ENCODE data around the gene RAB8B. TPM values are rescaled to one million over a fixed set of nuclear protein-coding genes. Genes with fewer than 3 reads are reported as not detected.
A peak's percentile ranks its signal among the peaks of the same experiment; 100 is the strongest.
"Not testable (repeated sequence)": the region's sequence is repeated elsewhere in the genome, so short reads cannot be mapped to it uniquely, and the experiment has no call there.

RAB8B gene
- total RNA-seq, 1 donor from 2014 or later = 55.8 TPM

GRCh38 chr15:63206079-63206478 lies 16.7 kb downstream of the RAB8B start:
- no peak for DNase-seq (ENCODE audit: low read depth in 2 of 2)

GRCh38 chr15:63208824-63209223 lies 19.4 kb downstream of the RAB8B start:
- DNase-seq (ENCODE audit: low read depth in 2 of 2) = not testable (repeated sequence)

GRCh38 chr15:63210151-63211091 lies 21.0 kb downstream of the RAB8B start:
- no peak for DNase-seq (ENCODE audit: low read depth in 2 of 2)

GRCh38 chr15:63211092-63211490 lies 21.7 kb downstream of the RAB8B start:
- DNase-seq (ENCODE audit: low read depth in 2 of 2) = no peak

- no peak for DNase-seq (ENCODE audit: low read depth in 2 of 2)
Measured at GRCh38 chr15:63211549-63211948, 22.1 kb downstream of the RAB8B start.

- peak; percentile 60 to 61 for DNase-seq (ENCODE audit: low read depth in 2 of 2)
Measured at GRCh38 chr15:63212050-63213004, 22.9 kb downstream of the RAB8B start.

GRCh38 chr15:63218100-63218808 lies 28.8 kb downstream of the RAB8B start:
- peak in 1 of 2 donors; percentile 43 for DNase-seq (ENCODE audit: low read depth in 2 of 2)

GRCh38 chr15:63219196-63219710 lies 29.8 kb downstream of the RAB8B start:
- DNase-seq (ENCODE audit: low read depth in 2 of 2) = no peak

- peak; percentile 89 to 93 for DNase-seq (ENCODE audit: low read depth in 2 of 2)
Measured at GRCh38 chr15:63221346-63221745, 31.9 kb downstream of the RAB8B start.

GRCh38 chr15:63223463-63223862 lies 34.1 kb downstream of the RAB8B start:
- no peak for DNase-seq (ENCODE audit: low read depth in 2 of 2)

- DNase-seq (ENCODE audit: low read depth in 2 of 2) = no peak
Measured at GRCh38 chr15:63225381-63225780, 36.0 kb downstream of the RAB8B start.

GRCh38 chr15:63226155-63226883 lies 36.9 kb downstream of the RAB8B start:
- no peak for DNase-seq (ENCODE audit: low read depth in 2 of 2)

GRCh38 chr15:63226966-63227401 lies 37.6 kb downstream of the RAB8B start:
- DNase-seq (ENCODE audit: low read depth in 2 of 2) = no peak

- DNase-seq (ENCODE audit: low read depth in 2 of 2) = no peak
Measured at GRCh38 chr15:63227689-63228088, 38.3 kb downstream of the RAB8B start.

GRCh38 chr15:63231206-63231605 lies 41.8 kb downstream of the RAB8B start:
- DNase-seq (ENCODE audit: low read depth in 2 of 2) = peak in 1 of 2 donors; percentile 75

- DNase-seq (ENCODE audit: low read depth in 2 of 2) = no peak
Measured at GRCh38 chr15:63231706-63232105, 42.3 kb downstream of the RAB8B start.

- DNase-seq (ENCODE audit: low read depth in 2 of 2) = peak; percentile 27 to 56
Measured at GRCh38 chr15:63232405-63232804, 43.0 kb downstream of the RAB8B start.

- no peak for DNase-seq (ENCODE audit: low read depth in 2 of 2)
Measured at GRCh38 chr15:63232943-63233342, 43.5 kb downstream of the RAB8B start.

GRCh38 chr15:63233667-63234423 lies 44.4 kb downstream of the RAB8B start:
- peak in 1 of 2 donors; percentile 86 for DNase-seq (ENCODE audit: low read depth in 2 of 2)

GRCh38 chr15:63234451-63234870 lies 45.1 kb downstream of the RAB8B start:
- DNase-seq (ENCODE audit: low read depth in 2 of 2) = peak in 1 of 2 donors; percentile 81

Data from dermis microvascular lymphatic vessel endothelial cell (primary cell).